ENCODE results near the gene LDB2.

The LDB2 gene

GRCh38 chr4:16804581-16804980 lies 93.9 kb downstream of the LDB2 start:
- Histone ChIP-seq H3K4me3 (ENCODE audit: extremely low read depth, insufficient read depth, low read length, poor library complexity, severe bottlenecking) (no peak overlapping the region), H3K27ac (ENCODE audit: low read depth, low read length, severe bottlenecking) (no peak overlapping the region), H3K9me3 (ENCODE audit: control insufficient read depth, low read length) (peaks cover 11% of the 10 kb centered on the region), H3K36me3 (ENCODE audit: control insufficient read depth, insufficient read depth, low read length) (peaks cover 66% of the 10 kb centered on the region), H3K4me1 (ENCODE audit: control insufficient read depth, insufficient read depth, low read length, poor library complexity, severe bottlenecking) (no peaks in the 10 kb centered on the region)

DNA sequence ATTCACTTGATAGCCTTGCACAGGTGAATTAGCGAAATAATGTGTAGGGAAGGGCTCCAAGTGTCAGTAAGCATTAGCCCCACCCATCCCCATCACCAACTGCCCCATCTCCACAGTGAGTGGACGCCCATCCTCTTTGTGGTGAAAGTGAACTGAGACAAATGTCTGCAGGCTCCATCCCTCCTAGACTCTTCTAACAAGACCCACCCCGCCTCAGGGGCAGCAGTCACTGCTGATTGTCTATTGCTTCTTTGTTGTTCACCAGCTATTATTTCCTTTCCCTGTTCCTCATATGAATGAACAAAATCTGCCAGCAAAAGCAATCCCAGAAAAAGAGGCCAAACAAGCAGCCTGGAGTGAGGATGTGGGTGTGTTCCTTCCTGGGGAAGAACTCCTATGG lies 96.4 kb downstream of the LDB2 start:
- no peak overlapping the region for H3K27ac ChIP-seq (ENCODE audit: low read depth, low read length, severe bottlenecking)
- 100% methylated on average over 1 of the region's 3 CpGs; no CpG with 5 or more reads in 1 of the 2 experiments for WGBS, 2 experiments (ENCODE audit: insufficient coverage in 2 of 2)

GRCh38 chr4:16801356-16801755 lies 97.1 kb downstream of the LDB2 start:
- Histone ChIP-seq H3K9me3 (ENCODE audit: control insufficient read depth, low read length) (peaks cover 5% of the 10 kb centered on the region), H3K27ac (ENCODE audit: low read depth, low read length, severe bottlenecking) (no peak overlapping the region), H3K4me3 (ENCODE audit: extremely low read depth, insufficient read depth, low read length, poor library complexity, severe bottlenecking) (no peak overlapping the region), H3K4me1 (ENCODE audit: control insufficient read depth, insufficient read depth, low read length, poor library complexity, severe bottlenecking) (no peaks in the 10 kb centered on the region), H3K36me3 (ENCODE audit: control insufficient read depth, insufficient read depth, low read length) (peaks cover 53% of the 10 kb centered on the region)
- WGBS, 2 experiments (ENCODE audit: insufficient coverage in 2 of 2): 94% methylated on average over 2 of the region's 3 CpGs; no CpG with 5 or more reads in 1 of the 2 experiments

More for the DNA sequence above, 96.4 kb downstream of the LDB2 start:
- no peak overlapping the region for H3K4me3 ChIP-seq (ENCODE audit: extremely low read depth, insufficient read depth, low read length, poor library complexity, severe bottlenecking)
- H3K36me3 ChIP-seq (ENCODE audit: control insufficient read depth, insufficient read depth, low read length): peaks cover 57% of the 10 kb centered on the region
- H3K9me3 ChIP-seq (ENCODE audit: control insufficient read depth, low read length): peaks cover 5% of the 10 kb centered on the region
- no peaks in the 10 kb centered on the region for H3K4me1 ChIP-seq (ENCODE audit: control insufficient read depth, insufficient read depth, low read length, poor library complexity, severe bottlenecking)

DNA sequence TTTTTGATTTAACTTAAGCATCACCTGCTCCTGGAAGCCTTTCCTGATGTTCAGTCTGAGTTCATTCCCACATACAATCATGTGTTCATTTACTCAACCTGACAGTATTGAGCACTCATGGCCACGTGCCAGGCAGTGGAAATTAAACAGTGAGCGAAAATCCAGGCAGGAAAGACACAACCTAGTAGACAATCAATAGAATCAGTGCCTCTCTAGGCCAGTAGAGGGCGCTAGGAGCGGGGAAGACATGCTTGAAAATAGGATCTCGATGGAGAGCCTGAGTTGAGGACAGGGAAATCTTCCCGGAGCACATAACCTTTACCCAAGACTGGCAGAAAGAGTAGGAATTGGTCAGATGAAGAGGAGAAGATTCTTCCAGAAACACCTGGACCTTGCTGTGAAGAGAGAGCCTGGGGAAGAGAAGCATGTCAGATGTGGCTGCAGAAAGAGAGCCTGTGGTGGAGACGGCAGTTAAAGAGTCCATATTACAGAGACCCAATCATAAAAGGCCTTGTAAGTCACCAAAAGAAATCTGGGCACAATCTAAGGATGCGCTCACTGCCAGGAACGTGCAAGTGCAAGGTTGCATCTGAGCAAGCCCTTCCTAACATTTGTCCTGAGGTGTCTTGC lies 103.5 kb downstream of the LDB2 start:
- H3K4me3 ChIP-seq (ENCODE audit: extremely low read depth, insufficient read depth, low read length, poor library complexity, severe bottlenecking): no peak overlapping the region
- 45 to 56% methylated on average over 7 to 9 of the region's 9 CpGs for WGBS, 2 experiments (ENCODE audit: insufficient coverage in 2 of 2)
- H3K9me3 ChIP-seq (ENCODE audit: control insufficient read depth, low read length): no peaks in the 10 kb centered on the region
- peaks cover 8% of the 10 kb centered on the region for H3K4me1 ChIP-seq (ENCODE audit: control insufficient read depth, insufficient read depth, low read length, poor library complexity, severe bottlenecking)
- peaks cover 24% of the 10 kb centered on the region for H3K36me3 ChIP-seq (ENCODE audit: control insufficient read depth, insufficient read depth, low read length)
- H3K27ac ChIP-seq (ENCODE audit: low read depth, low read length, severe bottlenecking): no peak overlapping the region

DNA sequence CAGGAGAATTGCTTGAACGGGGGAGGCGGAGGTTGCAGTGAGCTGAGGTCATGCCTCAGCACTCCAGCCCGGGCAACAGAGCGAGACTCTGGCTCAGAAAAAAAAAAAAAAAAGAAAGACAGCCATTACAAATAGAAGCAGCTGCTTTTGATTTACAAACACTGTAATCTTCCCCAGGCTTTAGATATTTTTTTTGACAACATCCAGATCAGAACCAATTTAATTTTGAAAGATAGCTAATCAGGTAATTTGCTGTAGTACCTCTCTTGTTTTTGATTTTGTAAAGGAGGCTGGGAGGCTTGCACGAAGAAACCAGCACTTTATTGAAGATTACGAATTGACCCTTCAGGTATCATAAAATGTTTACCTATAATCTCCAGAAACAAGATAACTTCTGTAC lies 107.0 kb downstream of the LDB2 start:
- H3K4me1 ChIP-seq (ENCODE audit: control insufficient read depth, insufficient read depth, low read length, poor library complexity, severe bottlenecking): peaks cover 25% of the 10 kb centered on the region
- WGBS, 2 experiments (ENCODE audit: insufficient coverage in 2 of 2): 80 to 100% methylated on average over 1 to 2 of the region's 6 CpGs
- no peak overlapping the region for H3K4me3 ChIP-seq (ENCODE audit: extremely low read depth, insufficient read depth, low read length, poor library complexity, severe bottlenecking)
- H3K9me3 ChIP-seq (ENCODE audit: control insufficient read depth, low read length): no peaks in the 10 kb centered on the region
- H3K36me3 ChIP-seq (ENCODE audit: control insufficient read depth, insufficient read depth, low read length): peaks cover 16% of the 10 kb centered on the region
- no peak overlapping the region for H3K27ac ChIP-seq (ENCODE audit: low read depth, low read length, severe bottlenecking)

DNA sequence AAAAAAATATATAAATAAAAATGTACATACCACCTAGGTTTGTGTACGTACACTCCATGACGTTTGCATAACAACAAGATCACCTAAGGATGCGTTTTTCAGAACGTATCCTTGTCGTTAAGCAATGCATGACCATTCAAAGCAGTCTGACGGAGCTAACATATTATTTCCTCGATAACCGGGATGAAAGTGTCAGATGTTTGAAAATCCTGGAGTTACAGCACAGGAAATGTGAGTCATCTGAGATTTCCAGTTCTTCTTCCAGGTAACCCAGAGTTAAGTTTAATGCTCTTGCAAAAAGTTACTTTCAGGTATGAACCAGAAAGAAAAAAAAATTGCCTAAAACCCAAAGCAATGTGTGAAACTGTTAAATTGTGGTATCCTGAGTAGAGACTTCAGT lies 107.9 kb downstream of the LDB2 start:
- WGBS, 2 experiments (ENCODE audit: insufficient coverage in 2 of 2): 90 to 91% methylated on average over 4 to 8 of the region's 8 CpGs
- Histone ChIP-seq H3K9me3 (ENCODE audit: control insufficient read depth, low read length) (no peaks in the 10 kb centered on the region), H3K4me1 (ENCODE audit: control insufficient read depth, insufficient read depth, low read length, poor library complexity, severe bottlenecking) (peaks cover 35% of the 10 kb centered on the region), H3K4me3 (ENCODE audit: extremely low read depth, insufficient read depth, low read length, poor library complexity, severe bottlenecking) (no peak overlapping the region), H3K36me3 (ENCODE audit: control insufficient read depth, insufficient read depth, low read length) (peaks cover 11% of the 10 kb centered on the region), H3K27ac (ENCODE audit: low read depth, low read length, severe bottlenecking) (no peak overlapping the region)

DNA sequence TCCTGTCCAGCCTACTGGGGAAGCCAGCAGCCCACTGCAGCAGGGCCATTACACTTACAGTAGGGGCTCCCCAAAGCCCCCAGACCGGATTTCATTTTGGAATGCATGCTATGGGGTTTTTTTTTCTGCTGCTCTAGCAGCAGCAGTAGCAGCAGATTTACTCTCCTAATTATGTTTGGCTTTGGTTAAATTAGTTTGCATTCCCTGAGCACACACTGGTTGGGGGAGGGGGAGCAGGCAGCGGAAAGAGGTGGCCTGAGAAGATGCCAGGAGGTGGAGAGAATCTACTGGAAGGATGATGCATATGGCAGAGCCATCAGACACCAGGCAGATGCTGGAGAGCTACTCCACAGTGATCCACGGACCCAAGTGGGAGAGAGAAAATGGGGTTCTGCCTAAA lies 109.6 kb downstream of the LDB2 start:
- Histone ChIP-seq H3K4me3 (ENCODE audit: extremely low read depth, insufficient read depth, low read length, poor library complexity, severe bottlenecking) (no peak overlapping the region), H3K27ac (ENCODE audit: low read depth, low read length, severe bottlenecking) (no peak overlapping the region), H3K9me3 (ENCODE audit: control insufficient read depth, low read length) (no peaks in the 10 kb centered on the region), H3K36me3 (ENCODE audit: control insufficient read depth, insufficient read depth, low read length) (peaks cover 9% of the 10 kb centered on the region), H3K4me1 (ENCODE audit: control insufficient read depth, insufficient read depth, low read length, poor library complexity, severe bottlenecking) (peaks cover 50% of the 10 kb centered on the region)
- WGBS, 2 experiments (ENCODE audit: insufficient coverage in 2 of 2): 48 to 86% methylated on average over 1 to 2 of the region's 3 CpGs

GRCh38 chr4:16785793-16786527 lies 112.5 kb downstream of the LDB2 start:
- peaks cover 52% of the 10 kb centered on the region for H3K4me1 ChIP-seq (ENCODE audit: control insufficient read depth, insufficient read depth, low read length, poor library complexity, severe bottlenecking)
- no peaks in the 10 kb centered on the region for H3K9me3 ChIP-seq (ENCODE audit: control insufficient read depth, low read length)
- no peak overlapping the region for H3K4me3 ChIP-seq (ENCODE audit: extremely low read depth, insufficient read depth, low read length, poor library complexity, severe bottlenecking)
- WGBS, 2 experiments (ENCODE audit: insufficient coverage in 2 of 2): 55 to 92% methylated on average over 2 to 3 of the region's 6 CpGs
- H3K36me3 ChIP-seq (ENCODE audit: control insufficient read depth, insufficient read depth, low read length): peaks cover 17% of the 10 kb centered on the region
- peak overlapping the region; percentile 55 for H3K27ac ChIP-seq (ENCODE audit: low read depth, low read length, severe bottlenecking)

GRCh38 chr4:16783119-16783518 lies 115.3 kb downstream of the LDB2 start:
- H3K4me3 ChIP-seq (ENCODE audit: extremely low read depth, insufficient read depth, low read length, poor library complexity, severe bottlenecking): no peak overlapping the region
- peaks cover 36% of the 10 kb centered on the region for H3K36me3 ChIP-seq (ENCODE audit: control insufficient read depth, insufficient read depth, low read length)
- H3K9me3 ChIP-seq (ENCODE audit: control insufficient read depth, low read length): no peaks in the 10 kb centered on the region
- H3K27ac ChIP-seq (ENCODE audit: low read depth, low read length, severe bottlenecking): peak overlapping the region; percentile 51
- H3K4me1 ChIP-seq (ENCODE audit: control insufficient read depth, insufficient read depth, low read length, poor library complexity, severe bottlenecking): peaks cover 34% of the 10 kb centered on the region
- 52% methylated on average over 3 to 4 of the region's 4 CpGs for WGBS, 2 experiments (ENCODE audit: insufficient coverage in 2 of 2)

GRCh38 chr4:16779028-16779675 lies 119.3 kb downstream of the LDB2 start:
- no peaks in the 10 kb centered on the region for H3K9me3 ChIP-seq (ENCODE audit: control insufficient read depth, low read length)
- peaks cover 7% of the 10 kb centered on the region for H3K4me1 ChIP-seq (ENCODE audit: control insufficient read depth, insufficient read depth, low read length, poor library complexity, severe bottlenecking)
- whole genome bisulfite sequencing, 2 experiments (ENCODE audit: insufficient coverage in 2 of 2): 93 to 94% methylated on average over 9 to 10 of the region's 10 CpGs
- H3K4me3 ChIP-seq (ENCODE audit: extremely low read depth, insufficient read depth, low read length, poor library complexity, severe bottlenecking): no peak overlapping the region
- H3K27ac ChIP-seq (ENCODE audit: low read depth, low read length, severe bottlenecking): no peak overlapping the region
- peaks cover 64% of the 10 kb centered on the region for H3K36me3 ChIP-seq (ENCODE audit: control insufficient read depth, insufficient read depth, low read length)

DNA sequence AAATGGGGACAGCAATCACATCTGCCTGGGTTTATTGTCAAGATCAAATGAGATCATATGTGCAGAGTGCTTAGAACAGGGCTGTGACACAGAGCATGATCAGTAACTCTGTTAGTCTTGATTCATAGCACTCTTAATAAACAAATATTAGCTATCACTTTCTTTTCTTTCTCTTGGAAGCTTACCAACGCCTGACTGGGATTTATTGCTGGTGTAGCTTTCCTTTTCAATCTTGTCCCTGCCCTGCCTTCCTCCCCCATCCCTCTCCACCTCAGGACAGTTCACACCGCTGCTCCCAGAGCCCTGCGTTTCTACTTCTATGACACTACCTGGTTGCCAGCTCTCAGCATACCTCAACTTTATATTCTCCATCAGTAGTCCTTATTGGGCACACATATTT lies 120.7 kb downstream of the LDB2 start:
- Histone ChIP-seq H3K36me3 (ENCODE audit: control insufficient read depth, insufficient read depth, low read length) (peaks cover 56% of the 10 kb centered on the region), H3K4me3 (ENCODE audit: extremely low read depth, insufficient read depth, low read length, poor library complexity, severe bottlenecking) (no peak overlapping the region), H3K9me3 (ENCODE audit: control insufficient read depth, low read length) (no peaks in the 10 kb centered on the region), H3K4me1 (ENCODE audit: control insufficient read depth, insufficient read depth, low read length, poor library complexity, severe bottlenecking) (no peaks in the 10 kb centered on the region), H3K27ac (ENCODE audit: low read depth, low read length, severe bottlenecking) (no peak overlapping the region)
- 86 to 97% methylated on average over 3 of the region's 3 CpGs for WGBS, 2 experiments (ENCODE audit: insufficient coverage in 2 of 2)
